NCI-H2107 (cell line): ENCODE results near the gene UTP14C.
"Not testable (repeated sequence)": the region's sequence is repeated elsewhere in the genome, so short reads cannot be mapped to it uniquely, and the experiment has no call there.

ENCODE experiments used
- DNase-seq: peaks from one replicate; lab custom pipeline; 2025; lab: John Stamatoyannopoulos, UW

Gene UTP14C, protein sequence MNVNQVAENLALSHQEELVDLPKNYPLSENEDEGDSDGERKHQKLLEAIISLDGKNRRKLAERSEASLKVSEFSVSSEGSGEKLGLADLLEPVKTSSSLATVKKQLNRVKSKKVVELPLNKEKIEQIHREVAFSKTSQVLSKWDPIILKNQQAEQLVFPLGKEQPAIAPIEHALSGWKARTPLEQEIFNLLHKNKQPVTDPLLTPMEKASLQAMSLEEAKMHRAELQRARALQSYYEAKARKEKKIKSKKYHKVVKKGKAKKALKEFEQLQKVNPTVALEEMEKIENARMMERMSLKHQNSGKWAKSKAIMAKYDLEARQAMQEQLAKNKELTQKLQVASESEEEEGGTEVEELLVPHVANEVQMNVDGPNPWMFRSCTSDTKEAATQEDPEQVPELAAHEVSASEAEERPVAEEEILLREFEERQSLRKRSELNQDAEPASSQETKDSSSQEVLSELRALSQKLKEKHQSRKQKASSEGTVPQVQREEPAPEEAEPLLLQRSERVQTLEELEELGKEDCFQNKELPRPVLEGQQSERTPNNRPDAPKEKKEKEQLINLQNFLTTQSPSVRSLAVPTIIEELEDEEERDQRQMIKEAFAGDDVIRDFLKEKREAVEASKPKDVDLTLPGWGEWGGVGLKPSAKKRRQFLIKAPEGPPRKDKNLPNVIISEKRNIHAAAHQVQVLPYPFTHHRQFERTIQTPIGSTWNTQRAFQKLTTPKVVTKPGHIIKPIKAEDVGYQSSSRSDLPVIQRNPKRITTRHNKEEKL

DNA sequence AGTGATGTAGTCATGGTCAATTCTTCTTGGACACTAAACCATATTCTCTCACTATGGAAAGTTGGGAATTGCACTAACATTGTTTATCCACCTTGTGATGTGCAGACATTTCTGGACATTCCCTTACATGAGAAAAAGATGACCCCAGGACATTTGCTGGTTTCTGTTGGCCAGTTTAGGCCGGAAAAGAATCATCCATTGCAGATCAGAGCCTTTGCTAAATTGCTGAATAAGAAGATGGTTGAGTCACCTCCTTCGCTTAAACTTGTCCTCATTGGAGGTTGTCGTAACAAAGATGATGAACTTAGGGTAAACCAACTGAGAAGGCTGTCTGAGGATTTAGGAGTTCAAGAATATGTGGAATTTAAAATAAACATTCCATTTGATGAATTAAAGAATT lies at the start of gene UTP14C:
UTP14C (plus strand) TSS at position 211 of the 400 bp plus-strand sequence. CDS start 4,114 bp downstream, outside the sequence.
- DNase-seq, result no peak

DNA sequence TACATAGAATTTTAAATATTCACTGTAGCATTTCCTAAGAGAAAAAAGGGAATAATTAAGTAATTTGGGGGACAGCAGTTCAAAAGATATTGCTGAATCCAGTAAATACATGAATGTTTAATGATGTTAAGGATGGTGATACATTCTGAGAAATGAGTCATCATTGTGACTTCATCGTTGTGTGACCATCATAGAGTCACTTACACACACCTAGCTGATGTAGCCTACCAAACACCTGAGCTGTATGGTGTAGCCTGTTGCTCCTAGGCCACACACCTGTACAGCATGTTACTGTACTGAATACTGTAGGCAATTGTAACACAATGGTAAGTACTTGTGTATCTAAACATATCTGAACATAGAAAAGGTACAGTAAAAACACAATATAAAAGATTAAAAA lies 48.1 kb upstream of the UTP14C start:
- no peak for DNase-seq

DNA sequence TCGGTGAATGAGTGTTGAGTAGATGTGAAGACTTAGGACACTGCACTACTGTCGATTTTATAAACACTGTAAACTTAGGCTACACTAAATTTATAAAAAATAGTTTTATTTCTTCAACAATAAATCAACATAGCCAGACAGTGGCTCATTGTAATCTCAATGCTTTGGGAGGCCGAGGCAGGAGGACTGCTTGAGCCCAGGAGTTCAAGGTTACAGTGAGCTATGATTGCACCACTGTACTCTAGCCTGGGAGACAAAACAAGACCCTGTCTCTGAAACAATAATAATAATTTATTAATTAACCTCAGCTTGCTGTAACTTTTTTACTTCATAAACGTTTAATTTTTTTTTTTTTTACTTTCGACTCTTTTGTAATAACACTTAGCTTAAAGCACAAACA lies 47.6 kb upstream of the UTP14C start:
- no peak for DNase-seq

DNA sequence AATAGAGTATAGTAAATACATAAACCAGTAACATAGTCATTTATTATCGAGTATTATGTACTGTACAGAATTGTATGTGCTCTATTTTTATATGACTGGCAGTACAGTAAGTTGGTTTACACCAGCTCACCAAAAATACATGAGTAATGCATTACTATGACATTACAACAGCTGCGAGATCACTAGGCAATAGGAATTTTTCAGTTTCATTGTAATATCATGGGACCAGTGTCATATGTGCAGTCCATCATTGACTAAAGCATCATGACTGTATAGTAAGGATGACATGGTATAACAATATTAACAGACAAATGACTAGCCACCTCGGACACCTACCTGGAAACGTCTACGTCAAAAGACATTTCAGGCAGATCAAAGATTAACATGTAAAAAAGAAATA lies 46.9 kb upstream of the UTP14C start:
- no peak for DNase-seq

DNA sequence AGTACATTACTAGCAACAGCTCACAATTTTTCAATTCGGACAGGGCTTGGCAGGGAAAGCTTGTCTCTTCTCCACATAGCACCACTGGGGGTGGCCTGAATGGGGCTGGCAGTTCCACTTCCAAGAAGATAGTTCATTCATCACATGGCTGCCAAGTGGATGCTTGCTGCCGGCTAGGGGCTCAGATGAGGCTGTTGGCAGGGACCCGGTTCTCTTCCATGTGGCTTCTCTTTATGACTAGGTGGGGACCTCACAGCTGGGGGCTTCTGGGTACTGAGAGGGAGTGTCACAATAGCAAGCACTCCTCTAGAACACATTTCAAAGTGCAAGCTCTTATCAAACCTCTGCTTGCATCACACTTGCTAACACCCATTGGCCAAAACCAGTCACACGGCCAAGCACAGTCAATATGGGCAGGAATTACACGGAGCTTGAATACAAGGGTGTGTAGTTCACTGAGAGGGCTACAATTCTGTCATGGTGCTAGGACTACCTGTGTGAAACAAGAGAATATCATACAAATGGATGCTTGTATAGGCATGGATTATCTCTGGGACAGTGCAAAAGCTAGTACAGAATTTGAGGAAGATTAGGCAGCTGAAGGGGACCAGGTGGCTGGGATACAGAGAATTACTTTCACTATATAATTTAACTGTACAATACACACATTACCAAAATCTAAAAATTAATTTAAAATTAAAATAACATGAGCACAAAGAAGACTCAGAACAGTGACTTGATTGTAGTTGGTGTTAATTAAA lies 45.5 kb upstream of the UTP14C start:
- no peak for DNase-seq

DNA sequence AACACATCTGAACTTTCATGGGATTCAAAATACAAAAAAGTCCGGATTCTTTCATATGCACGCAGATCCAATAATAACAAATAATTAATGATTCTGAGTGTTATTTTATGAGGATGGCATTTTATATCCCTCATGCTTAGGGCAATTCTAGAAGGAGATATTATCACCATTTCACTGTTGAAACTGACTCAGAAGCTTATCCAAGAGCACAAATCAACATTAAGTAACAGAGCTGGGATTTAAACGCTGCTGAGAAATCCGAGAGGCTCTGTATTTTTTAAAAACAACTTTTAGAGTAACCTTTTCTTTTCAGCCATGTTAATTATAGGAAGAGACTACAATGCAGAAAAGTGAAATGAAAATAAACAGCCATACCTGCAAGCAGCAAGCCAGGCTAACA lies 43.6 kb upstream of the UTP14C start:
- no peak for DNase-seq

DNA sequence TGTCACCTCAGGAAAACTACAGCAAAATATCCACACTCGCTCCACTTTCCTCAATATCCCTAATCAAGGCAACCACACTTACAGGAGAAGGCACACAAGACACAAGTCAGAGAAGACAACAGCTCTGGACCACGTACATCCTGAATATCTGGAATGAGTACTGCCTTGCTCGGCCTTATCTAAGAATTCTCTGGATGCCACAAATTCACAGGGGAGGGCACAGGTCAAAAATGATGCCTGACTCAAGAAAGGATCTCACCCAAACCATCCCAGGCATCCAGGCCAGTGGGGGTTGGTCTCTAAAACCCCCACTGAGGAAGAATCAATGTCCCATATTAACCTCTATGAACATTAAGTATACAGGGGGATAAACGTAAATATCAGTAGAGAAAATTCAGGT lies 43.1 kb upstream of the UTP14C start:
- DNase-seq, result no peak

DNA sequence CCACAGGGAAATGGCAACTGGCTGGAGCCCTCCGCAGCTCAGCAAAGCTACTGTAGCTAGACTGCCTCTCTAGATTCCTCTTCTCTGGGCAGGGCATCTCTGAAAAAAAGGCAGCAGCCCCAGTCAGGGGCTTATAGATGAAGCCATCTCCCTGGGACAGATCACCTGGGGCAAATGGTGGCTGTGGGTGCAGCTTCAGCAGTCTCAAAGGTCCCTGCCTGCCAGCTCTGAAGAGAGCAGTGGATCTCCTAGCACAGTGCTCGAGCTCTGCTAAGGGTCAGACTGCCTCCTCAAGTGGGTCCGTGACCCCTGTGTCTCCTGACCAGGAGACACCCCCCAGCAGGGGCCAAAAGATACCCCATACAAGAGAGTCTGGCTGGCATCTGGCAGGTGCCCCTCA lies 41.2 kb upstream of the UTP14C start:
- not testable (repeated sequence) for DNase-seq

DNA sequence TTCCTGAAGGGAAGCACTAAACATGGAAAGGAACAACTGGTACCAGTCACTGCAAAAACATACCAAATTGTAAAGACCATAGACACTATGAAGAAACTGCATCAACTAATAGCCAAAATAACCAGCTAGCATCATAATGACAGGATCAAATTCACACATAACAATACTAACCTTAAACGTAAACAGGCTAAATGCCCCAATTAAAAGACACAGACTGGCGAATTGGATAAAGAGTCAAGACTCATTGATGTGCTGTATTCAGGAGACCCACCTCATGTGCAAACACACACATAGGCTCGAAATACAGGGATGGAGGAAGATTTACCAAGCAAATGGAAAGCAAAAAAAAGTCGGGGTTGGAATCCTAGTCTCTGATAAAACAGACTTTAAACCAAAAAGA lies 39.6 kb upstream of the UTP14C start:
- not testable (repeated sequence) for DNase-seq

DNA sequence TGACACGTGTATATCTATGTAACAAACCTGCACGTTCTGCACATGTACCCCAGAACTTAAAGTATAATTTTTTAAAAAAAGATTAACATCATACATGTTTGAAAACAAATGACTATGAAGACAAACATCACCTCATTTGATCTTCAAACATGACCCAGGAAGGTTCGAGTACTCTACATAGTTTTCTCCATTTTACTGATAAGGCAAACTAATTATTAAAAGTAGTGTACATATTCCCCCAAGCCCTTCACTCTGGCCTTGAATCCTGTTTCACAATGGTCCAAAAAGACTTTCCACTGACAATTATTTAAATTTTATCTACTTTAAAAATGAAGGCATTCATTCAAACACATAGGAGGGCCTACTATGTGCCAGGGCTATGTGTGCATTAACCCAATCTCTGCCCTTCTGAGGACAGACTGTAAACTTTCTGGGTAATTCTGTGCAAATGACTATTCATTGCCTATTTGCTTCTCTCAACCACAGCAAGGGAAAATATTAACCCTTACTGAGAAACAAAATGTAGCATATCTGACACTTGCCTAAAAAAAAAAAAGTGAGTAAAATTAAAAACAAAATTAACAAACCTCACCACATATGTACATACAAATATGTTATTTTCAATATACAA lies 35.4 kb upstream of the UTP14C start:
- DNase-seq, result no peak

DNA sequence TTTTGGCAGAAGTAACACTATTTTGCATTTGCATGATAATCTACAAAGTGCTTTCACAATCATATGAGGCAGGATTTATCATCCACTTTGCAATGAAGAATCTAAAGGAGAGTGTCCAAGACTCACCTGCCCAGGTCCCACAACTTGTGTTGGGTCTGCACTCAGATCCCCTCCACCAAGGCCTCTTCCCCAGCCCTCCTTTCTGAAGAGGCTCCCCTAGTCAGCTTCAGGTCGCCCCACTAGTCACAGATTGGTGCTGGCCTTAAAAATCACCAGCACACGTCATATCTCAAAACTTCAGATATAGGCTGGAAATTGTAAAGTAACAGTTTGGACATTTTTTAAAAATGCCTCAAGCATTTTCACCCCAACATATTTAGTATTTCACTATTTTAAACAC lies 30.8 kb upstream of the UTP14C start:
- DNase-seq, result no peak

DNA sequence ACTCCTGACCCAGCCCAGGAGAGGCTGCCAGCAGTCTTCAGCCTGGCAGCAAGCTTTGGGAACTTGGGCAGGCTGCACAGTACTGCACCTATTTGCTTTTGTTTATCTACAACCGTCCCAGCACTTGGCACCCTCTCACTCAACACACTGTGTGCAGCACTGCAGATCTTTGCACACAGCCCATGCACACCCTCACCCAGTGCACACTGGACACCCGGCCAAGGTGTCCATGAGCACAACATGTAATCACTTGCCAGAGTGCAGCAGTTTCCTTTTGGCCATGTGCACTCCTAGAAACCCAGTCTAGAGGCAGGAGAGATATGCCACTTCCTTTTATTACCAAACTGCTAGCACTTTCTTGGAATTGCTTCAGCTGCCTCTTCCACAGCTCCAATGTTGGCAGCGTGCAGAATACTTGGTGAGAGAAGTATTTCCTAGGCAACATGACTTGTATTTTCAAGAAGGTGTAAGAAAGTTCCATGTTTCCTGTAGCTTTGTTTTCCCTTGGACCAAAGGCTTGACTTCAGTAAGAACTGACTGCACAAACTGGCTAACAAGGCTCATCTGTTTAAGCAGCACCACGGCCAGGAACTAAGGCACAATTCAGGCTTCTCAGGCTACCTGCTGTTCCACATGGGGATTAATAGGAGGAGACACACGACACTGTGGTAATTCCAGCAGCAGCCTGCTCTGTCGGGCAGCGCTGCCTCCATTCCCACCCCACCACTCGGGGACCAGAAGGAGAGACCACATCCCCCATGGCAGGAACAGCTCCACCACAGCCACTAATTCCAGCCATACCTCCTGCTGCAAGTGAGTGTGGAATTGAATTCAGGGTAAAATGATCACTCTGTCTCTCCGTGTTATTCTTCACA lies 28.6 kb upstream of the UTP14C start:
- DNase-seq, result peak; percentile 21

DNA sequence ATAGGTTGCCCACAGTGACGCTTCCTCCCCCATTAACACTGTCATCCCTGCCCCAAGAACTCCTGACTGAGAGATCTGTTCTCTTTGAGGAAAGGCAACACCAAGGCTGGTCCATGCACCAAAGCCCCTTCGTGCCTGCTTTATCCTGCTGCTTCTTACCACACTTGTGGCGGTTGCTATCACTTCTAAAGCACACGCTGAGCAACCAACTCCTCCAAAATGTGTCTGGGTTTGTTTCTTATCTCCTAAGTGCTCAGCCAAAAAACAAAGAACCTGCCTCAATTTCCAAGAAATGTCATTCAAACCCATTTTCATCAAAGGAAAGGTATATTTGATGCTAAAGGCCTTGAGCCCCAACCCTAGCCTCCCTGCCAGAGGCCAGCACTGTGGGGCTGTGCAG lies 27.9 kb upstream of the UTP14C start:
- no peak for DNase-seq

DNA sequence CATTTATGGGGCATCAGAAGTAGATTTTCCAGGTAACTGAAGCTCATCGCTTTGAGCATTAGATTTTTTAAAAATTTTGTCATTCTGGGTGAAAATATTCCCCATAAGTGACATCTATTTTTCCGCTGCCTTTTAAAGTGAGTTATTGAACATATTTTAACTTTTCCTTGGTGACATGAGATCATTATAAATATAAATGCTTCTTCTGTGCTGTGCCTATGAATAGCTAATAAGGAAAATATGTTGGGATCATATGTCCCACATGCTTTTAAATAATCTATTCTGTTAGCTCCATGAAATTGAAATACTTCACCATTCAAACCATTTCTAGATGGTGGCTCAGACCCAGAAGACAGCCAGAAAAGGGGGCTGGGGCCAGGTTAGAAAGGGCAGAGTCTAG lies 27.3 kb upstream of the UTP14C start:
- no peak for DNase-seq

DNA sequence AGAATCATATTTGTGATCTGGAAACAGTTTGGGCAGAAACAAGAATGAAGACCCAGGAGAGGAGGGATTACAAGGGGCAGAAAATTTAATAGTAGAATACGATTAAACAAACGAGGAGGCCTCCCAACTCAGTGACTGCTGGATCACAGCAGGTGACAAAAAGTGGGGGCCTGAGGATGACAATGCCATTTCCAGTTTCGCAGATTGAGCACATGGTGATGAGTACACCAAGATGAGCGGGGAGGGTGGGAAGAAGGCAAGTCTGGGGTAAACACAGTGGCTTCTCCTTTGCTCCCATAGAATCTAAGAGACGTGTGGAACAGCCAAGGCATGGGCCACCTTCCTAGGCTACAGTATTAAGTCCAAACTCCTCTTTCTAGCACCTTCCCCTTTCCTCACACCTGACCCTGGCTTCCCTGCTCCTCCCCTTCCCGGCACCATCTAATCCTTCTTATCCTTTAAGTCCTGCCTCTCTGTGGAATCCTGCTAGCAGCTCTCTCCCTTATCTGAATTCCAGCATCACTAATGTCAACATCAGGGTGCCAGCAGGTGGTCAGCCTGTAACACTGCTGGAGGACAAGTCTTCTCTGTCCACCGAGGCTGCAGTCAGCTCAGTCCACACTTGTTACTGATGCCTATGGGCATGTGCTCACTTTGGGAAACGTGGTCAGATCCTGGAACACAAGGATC lies 26.7 kb upstream of the UTP14C start:
- no peak for DNase-seq

DNA sequence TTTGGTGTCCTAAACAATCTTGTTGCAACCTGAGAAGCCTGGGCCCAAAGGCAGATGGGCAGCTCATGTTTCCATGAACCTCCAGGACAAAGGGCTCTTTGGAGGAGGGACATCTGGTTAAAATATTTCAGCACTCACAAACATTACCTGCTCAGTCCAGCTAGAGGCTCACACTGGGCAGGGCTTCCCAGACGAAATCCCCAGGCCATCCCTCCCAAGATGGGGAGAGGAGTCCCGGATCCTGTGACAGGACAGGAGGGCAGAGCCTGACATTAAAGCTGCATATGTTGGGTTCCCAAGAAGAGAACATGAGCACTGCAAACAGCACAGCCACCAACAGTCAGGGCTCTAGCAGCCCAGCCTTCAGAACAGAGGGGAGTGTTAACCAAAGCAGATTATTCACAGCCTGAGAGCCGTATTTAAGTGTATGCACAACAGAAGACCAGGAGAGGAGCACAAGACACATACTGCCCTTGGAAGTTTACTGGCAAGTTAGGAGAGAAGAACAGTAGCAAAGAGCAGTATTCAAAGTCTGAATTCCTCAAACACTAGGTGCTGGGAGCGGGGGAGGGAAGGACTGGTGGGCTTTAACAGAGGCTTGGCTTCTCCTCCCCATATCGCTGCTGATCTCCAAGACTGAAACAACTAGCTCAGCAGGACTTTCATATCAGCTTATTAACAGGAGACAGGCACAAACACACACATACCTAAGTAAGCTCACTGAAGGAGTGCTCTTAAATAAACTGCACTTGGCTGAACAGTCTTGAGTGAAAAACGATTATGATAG lies 25.6 kb upstream of the UTP14C start:
- peak; percentile 16 for DNase-seq

DNA sequence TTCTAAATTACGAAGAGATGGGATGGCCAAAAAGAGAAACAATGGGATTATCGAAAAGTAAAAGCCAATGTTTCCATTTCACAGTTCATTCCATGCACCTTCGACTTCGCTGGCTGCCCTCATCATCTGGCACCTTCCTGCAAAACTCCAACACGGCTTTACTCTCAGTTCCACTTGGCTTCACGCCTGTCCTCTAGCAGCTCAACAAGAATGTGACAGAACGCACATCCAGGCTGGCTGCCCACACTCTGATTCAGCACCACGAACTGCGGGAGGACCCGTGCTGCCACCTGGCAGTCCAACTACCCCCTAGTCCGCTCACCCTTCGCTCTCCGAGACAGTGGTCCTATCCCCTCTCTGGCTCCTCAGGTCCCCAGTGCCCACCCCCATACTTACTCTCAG lies 25.0 kb upstream of the UTP14C start:
- no peak for DNase-seq

DNA sequence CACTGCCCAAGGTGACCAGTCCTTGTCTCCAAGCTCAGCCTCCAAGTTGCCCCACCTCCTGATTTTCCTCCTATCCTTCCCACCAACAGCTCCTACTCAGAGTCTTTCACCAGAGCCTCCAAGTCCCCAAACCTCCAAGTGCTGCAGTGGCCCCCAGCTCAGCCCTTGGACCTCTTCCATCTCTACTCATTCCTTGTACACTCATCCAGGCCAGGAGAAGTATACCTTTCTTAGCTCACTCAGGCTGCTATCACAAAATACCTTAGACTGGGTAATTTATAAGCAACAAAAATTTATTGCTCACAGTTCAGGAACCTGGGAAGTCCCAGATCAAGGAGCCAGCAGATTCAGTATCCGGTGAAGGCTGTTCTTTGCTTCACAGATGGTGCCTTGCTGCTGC lies 24.6 kb upstream of the UTP14C start:
- no peak for DNase-seq

DNA sequence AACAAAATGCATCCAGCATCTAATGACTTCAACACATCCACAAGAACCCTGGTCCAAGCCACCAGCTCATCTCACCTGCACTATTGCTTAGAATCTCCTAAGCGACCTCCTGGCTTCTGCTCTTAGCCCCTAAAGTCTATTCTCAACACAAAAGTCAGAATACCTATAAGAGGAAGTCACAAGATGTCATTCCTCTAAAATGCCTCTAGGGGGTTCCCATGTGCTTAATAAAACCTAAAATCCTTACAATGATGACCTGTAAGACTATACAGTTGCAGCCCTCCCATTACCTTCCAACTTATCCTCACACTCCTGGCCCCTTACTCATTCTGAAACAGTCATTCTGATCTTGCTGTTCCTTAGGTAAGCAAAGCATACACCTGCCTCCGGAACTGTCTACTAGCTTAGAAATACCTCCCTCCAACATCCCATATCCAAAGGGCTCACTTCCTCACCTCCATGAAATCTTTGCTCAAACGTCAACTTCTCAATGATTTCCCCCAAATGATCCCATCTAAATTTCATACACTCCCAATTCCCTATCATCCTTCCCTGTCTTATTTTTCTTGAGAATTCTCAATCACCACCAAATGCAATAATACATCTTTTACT lies 23.3 kb upstream of the UTP14C start:
- DNase-seq, result no peak
